ENCODE data around the gene TUB.

TUB gene

DNA sequence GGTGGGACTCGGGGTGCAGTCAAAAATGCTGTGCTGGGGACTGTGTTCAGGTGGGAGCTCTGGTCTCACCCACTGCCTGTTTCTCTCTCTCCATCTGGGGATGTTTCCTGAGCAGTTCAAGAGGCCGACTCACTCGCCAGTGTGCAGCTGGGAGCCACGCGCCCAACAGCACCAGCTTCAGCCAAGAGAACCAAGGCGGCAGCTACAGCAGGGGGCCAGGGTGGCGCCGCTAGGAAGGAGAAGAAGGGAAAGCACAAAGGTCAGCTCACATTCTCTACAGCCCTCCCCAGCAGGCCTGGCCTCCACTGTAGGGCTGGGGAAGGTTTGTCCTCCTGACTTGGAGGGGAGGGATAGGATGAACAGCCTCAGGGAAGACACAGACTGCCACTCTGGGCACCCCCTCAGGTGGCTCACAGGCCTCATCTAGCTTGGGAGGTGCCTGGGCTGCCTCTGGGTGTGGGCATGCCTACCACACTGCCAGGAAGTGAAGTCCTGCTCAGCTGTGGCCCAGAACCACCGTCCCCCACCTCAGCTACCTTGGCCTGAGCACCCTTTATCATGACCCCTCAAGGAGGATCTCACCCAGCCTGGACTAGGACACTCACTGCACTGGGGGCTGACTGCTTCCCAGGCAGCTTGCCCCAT is 13.0 kb downstream of the TUB start:
- DNase-seq: no peak

DNA sequence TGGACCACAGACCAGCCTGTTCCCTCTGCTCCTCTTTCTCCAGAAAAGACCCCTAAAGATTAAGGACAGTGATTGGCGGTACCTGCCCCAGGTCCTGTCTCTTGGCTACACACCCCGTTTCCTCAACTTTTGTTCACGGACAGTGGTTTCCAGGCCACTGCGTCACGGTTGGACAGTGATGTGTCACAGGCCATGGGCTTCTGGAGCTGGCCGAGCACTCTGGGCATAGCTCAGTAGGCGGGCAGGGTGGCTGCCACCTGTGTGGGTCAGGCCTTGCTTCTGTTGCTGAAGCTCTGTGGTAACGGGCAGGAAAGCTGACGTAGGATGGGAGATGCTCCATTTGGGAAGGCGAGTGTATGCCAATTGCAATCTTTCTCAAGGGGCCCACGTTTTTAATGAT is 13.6 kb downstream of the TUB start:
- no peak for DNase-seq

DNA sequence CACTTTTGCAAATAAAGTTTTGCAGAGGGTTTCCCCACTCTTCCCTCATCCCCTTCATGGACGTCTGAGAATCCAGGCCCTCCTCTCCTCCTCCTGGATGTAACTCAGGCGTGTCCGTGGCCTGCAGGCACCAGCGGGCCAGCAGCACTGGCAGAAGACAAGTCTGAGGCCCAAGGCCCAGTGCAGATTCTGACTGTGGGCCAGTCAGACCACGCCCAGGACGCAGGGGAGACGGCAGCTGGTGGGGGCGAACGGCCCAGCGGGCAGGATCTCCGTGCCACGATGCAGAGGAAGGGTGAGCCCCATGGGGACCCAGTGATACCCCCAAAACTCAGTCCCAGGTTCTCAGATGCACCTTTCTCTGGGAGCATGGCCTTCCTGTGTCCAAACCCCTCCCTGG is 14.4 kb downstream of the TUB start:
- no peak for DNase-seq

DNA sequence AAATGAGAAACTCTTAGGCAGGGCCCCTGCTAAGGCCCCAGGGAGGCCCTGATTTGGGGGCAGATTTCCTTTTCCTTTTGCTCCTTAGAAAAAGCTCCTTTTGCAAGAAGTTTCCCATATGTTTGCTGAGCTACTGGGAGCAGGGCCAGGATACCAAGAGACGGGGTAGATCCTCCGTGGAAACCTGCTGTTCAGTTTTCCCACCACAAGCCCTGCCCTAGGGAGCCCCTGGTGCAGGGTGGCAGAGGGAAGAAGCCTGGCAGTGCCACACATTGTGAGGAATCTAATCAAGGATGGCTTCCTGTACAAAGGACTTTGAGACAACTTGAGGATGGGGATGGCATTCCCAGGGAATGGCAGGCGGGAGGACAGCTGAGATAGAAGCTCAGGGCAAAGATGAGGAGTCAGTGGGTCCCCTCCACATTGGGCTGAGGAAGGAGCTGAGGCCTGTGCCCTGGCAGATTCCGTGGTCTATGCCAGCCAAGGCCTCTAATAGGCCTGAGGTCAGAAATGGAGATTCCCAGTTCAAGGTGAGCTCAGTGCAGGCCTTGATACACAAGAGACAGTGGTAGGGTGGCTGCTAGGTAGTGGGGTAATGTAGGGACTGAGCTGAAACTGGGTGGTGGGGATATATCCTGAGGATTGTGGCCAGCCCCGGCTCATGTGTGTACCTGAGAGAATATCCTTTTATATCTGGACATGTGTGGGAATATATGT is 15.0 kb downstream of the TUB start:
- no peak for DNase-seq

DNA sequence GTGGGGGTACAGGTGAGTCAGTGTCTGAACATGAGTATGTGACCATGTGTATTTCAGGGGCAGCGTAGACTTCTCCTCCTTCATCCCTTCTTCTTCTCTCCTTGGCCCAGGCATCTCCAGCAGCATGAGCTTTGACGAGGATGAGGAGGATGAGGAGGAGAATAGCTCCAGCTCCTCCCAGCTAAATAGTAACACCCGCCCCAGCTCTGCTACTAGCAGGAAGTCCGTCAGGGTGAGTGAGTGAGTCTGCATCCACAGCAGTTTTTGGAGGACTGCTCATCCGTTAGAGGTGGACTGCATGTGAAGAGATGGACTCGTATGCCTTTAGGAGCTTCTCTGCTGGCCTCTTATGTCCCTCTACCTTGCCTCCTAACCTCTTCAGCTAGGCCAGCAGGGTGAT is 15.6 kb downstream of the TUB start:
- DNase-seq: no peak

DNA sequence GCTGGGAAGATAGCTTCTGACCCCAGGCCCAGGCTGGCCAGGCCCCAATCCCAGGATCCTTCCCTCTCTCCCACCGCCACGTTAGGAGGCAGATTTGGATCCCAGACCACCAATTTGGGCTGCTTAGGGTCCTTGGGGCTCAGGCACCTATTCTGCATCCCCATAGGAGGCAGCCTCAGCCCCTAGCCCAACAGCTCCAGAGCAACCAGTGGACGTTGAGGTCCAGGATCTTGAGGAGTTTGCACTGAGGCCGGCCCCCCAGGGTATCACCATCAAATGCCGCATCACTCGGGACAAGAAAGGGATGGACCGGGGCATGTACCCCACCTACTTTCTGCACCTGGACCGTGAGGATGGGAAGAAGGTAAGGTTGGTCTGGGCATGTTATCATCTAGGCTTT is 16.1 kb downstream of the TUB start:
- DNase-seq: no peak

DNA sequence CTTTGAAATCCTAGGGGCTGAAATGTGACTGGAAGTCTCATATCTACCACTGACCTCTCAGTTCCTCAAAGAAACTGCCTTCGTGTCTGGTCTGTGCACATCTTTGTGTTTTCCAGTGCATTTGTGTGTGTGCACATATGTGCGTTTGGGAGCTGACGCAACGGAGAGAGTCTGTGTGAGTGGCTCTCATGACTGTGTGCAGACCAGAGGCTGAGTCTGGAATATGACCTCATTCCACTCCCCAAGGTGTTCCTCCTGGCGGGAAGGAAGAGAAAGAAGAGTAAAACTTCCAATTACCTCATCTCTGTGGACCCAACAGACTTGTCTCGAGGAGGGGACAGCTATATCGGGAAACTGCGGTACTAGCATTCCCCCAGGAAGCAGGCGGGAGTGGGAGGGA is 16.5 kb downstream of the TUB start:
- DNase-seq: no peak

DNA sequence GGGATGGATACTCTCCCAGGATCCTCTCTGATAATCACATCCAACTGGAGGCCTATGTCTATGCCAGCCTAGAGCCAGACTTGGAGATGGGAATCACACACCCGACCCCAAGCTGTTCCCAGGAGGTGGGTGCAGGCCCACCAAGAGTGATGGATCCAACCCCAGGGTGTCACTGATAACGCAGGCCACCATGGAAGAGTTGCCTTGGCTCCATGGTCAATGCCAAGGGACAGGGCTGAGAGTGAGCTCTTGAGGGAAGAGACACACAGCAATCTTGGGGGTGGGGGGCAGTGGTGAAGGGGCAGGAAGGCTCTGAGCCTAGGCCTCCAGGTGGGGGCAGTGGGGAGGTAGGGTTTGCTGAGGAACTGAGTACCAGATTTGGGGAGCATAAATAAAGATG is 16.9 kb downstream of the TUB start:
- no peak for DNase-seq

DNA sequence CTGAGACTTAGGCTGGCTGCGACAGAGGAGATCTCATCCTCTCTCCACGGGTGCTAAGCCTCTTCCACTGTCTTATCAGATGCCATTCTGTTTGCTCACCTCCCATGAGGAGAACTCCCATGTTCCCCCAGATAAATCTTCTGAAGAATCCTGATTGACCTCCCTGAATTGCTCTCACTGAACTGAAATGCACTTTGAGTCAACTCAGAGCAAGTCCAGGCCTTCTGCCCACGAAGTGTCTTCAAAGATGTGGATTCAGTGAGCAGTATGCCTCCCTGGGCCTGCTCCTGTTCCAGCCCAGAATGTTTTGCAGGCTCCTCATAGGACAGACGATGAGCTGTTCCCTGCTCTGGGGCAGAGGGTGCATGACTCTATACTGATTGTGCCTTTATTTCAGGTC is 17.4 kb downstream of the TUB start:
- no peak for DNase-seq

DNA sequence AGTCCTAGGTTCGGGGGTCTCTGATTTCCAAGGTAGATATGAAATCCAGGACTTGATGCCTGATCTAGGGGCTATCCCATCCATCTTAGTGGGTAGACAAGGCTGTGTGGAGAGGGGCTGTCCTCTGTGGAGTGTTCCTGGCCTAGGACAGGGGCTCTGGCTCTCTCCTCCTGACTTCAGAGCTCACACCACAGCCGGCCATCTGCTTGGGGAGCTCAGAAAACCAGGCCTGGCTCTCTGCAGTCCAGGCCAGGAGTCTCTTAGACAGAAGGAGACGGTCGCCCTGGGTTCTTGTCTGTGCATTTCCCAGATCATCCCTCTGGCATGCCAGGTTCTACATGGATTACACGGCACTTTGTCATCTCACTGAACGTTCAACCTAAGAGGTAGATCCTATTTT is 17.9 kb downstream of the TUB start:
- no peak for DNase-seq

DNA sequence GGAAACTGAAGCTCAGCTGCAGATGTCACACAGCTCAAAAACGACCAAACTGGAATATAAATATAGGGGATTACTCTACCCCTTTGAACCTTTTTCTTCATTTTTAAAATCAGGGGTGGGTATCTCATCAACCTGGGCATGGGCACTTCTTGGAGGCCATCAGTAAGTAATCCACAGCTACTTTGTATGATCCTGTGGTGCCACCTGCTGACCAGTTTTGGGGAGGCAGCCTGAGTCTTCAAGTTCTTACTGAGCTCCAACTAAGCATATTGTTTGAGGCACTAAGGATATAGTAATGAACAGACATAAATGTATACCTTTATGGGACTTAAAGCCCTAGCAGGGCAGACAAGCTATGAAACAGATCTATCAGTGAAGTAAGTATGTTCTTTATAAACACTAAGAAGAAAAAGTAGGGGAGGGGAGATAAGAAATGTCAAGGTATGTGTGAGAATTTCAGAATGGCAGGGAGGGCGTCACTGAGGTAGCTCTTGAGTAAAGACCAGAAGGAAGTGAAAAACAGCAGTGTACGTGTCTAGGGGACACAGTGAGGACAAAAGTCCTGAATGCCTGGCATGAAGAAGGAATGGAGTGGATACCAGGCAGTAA is 18.4 kb downstream of the TUB start:
- DNase-seq: peak; percentile 65

DNA sequence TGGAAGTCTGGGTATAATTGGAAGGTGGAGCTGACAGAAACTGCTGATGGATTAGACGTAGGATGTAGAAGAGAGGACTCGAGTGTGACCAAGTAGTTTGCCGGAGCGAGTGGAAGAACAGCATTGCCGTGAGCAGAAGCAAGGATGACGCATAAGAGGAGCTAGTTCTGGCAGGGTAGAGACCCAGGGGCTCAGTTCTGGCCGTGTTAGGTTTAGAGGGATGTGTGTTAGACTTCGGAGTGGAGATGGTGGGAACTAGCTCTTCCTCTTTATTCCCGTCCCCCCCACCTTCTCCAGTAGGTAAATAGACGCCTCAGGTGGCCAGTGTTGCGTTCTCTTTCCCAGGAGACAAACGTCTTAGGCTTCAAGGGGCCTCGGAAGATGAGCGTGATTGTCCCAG is 19.1 kb downstream of the TUB start:
- DNase-seq: no peak

DNA sequence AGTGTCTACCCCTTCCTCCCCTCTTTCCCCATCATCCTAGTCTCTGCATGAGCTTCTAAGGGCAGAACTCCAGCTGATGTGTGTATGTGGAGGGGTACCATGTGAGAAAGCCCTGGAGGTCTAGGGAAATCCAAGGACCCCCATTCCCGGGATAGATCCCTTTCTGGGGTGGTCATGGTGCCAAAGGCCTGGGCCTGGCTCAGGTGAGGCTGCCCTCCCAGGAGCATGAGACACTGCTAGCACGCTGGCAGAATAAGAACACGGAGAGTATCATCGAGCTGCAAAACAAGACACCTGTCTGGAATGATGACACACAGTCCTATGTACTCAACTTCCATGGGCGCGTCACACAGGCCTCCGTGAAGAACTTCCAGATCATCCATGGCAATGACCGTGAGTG is 19.6 kb downstream of the TUB start:
- DNase-seq: no peak

DNA sequence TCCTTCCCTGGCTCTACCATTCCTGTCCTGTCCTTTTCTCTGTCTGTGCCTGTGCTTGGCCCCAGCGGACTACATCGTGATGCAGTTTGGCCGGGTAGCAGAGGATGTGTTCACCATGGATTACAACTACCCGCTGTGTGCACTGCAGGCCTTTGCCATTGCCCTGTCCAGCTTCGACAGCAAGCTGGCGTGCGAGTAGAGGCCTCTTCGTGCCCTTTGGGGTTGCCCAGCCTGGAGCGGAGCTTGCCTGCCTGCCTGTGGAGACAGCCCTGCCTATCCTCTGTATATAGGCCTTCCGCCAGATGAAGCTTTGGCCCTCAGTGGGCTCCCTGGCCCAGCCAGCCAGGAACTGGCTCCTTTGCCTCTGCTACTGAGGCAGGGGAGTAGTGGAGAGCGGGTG is 20.4 kb downstream of the TUB start:
- no peak for DNase-seq

DNA sequence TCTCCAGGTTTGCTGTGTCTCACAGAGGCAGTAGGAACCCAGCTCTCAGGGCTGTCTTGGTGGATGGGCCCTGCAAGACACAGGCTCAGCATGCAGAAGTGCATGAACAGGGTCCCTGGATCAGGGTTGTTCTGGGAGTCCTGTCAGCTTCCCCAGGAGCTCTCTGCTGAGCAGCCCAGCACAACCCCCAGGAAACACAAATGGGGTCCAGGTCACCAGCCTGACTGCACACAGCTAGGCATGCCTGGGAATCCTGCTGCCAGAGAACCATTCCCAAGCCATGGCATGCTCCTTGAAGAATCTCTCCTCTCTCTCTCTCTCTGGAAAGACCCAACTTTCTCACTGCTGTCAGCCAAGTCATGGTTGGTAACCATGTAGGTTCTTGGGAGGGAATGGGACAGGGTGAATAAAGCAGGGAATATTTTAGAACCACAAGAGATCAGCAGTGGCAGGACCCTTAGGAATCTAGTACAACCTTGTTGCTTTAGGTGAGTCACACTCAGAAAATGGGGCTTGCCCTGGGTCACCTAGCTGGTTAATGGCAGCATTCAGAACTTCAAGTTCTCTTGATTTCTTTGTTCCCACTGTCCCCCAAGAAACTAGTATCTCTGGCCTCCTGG is 21.4 kb downstream of the TUB start:
- DNase-seq: no peak

DNA sequence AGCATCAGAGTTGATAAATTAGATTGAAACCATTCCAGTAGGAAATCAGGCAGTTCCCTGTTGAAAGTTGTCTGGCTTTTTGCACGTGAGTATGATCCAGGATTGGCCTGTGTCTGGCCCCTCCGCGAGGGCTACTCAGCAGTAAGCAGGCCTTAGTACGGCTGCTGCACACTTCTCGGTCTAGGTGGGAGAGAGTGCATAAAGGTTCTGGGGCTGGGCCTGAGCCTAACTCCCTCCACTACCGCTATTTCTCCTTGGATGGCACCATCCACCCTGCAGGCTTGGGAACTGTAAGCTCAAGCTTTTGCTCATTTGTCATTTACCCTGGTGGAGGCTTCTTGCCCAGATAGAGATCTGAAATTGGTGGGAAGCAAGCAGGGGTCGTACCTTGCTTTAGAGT is 22.0 kb downstream of the TUB start:
- no peak for DNase-seq

DNA sequence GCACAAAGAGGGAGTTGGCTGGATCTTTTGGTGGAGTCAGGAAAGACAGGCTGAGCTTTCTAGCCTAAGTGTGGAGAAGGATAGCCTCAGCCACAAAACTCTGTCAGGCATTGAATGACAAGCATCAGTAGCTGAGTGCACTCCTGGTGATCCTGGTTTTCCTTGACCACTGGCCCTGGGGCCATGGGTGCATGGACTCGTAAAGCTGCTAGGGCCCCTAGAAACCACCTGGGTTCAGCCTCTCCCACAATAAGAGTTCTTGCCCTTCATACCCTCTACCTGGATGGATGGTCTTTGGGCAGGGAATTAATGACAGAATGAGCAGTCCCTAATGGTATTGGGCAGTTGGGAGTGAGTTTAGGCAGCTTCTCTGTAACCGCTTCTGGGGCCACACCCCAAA is 22.9 kb downstream of the TUB start:
- no peak for DNase-seq

DNA sequence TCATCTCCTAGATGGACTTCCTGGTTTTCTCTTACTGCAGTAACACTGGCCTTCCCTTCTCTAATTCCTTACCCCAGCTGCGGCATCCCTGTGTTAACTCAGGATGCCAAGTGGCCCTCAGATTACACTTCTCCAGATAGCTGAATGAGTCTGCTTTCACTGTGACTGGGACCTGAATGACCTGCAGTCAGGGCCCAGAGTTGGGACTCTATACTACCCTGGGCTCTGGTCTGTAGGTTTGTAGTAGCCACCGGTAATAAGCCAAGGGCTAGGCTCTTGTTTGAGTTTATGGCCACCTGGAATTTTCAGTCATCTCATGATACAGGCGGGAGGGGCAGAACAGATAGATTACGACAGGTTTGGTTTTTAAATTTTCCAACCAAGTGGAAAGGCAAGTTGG is 24.1 kb downstream of the TUB start:
- DNase-seq: no peak

DNA sequence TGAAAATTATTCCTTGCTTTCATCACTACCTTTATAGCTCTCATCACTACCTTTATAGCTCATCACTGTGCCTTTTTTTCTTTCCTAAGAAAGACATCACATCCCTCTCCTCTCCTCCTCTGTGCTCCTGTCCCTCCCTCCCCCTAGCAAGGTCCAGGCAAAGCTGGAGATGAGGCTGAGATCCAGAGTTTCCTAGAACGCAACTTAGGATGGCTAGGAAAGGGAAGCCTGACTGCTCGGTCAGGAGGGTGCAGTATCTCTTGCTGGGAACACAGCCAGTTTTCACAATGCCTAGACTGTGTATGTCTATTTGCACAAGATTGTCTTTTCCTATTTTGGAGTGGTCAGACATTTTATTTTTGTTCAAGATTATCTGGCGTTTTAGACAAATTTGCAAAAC is 24.7 kb downstream of the TUB start:
- no peak for DNase-seq

DNA sequence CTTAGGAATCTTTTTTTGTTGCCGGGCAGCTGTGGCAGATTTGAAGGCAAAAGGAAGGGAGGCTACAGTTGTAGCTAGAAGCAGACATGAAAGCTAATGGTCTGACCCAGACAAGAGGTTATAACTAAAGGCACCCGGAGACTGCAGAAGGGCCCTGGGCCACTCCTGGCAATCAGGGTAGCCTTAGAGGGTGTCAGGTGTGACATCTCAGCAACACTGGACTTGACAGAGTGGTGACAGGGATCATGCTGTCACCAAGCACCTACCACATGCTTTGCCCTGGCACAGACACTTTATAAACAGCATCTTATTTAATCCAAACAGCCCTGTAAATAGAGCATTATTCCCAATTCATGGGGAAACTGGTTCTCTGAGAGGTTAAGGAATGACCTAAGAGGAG is 25.7 kb downstream of the TUB start:
- DNase-seq: no peak

DNA sequence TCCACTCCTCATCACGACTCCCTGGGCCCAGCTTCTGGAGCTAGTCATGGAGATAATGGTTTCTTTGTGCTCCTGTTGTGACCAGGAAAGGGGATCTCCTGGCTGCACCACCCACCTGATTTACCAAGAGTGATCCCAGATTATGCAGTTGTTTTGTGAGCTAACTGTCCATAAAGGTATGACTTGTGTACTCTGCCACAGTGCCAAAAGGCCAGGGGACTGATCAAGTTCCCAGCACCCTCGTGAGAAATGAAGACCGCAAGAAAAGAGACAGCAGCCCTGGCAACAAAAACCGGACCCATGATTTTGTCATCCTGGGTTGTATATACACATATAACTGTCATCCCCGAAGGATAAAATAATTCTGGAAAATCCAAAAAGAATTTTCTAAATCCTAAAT is 26.6 kb downstream of the TUB start:
- no peak for DNase-seq

DNA sequence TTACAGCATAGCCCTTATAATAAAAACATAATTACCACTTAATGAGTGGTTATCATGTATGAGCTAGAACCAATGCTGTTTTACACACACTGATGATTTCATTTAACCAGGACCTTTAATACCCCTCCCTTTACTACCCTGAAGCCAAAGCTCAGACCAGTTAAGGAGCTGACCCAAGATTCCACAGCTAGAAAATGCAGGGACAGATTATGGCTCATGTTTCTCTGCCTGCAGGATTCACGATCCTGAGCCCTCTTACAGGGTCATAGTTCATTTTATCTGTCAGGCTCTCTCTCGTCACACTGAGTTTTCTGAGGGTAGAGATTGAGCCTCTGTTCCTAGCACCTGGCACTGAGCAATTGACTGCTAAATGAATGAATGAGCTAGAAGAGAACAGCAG is 27.4 kb downstream of the TUB start:
- DNase-seq: no peak

DNA sequence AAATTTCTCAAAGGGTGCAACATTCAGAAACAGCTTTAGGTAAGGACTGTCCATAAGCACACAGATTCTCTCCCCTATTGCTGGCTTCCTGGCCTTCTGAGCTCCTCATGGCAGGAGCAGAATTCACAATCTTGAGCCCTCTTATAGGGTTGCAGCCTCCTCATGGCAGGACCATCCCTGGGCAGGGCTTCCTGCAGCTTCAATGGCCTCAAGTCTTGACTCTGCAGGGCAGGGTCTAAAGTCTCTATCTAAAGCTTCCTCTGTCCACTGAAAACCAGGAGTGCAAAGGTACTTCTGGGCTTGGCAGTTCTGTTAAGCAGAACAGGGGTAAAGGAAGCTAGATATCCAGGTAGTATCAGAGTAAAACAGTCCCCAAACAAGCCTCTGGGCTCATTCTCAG is 28.7 kb downstream of the TUB start:
- DNase-seq: no peak

DNA sequence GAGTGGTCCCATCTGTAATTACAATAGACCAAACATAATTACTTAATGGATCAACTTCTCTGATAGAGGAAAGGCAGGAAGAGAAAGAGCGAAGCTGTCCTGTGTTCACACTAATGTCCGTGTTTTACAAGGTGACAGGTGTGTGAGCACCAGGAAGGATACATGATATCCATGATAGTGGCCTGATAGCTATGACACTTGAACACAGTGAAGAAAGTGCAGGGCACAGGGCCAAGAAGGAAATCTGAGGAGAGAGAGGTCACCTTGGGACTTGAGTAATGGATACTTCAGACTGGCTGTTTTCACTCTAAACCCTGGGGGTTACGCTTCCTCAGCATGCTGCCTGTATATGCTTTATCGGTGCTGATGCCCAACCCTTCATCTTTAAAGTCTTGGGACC is 29.4 kb downstream of the TUB start:
- no peak for DNase-seq
